RPMI7951 (cell line): Measurements from ENCODE around the gene GLB1L3. TPM values are rescaled to one million over a fixed set of nuclear protein-coding genes. Genes with fewer than 3 reads are reported as not detected.
"Not testable (repeated sequence)": the region's sequence is repeated elsewhere in the genome, so short reads cannot be mapped to it uniquely, and the experiment has no call there.

ENCODE experiments used
- DNase-seq: peaks from one replicate; pipeline ENCODE4 v3.0.0-alpha.2; 2012; ENCODE audit warnings: low read depth
- total RNA-seq: library from RNA; depleted of rRNA; stranded (reverse); fragments of >200 nt; shearing (Covaris generic); gene quantifications from 2 replicates; pipeline ENCODE4 v1.2.3, GENCODE V29; 2014

Gene GLB1L3
- total RNA-seq, 1 experiment from 2014 or later = not detected

DNA sequence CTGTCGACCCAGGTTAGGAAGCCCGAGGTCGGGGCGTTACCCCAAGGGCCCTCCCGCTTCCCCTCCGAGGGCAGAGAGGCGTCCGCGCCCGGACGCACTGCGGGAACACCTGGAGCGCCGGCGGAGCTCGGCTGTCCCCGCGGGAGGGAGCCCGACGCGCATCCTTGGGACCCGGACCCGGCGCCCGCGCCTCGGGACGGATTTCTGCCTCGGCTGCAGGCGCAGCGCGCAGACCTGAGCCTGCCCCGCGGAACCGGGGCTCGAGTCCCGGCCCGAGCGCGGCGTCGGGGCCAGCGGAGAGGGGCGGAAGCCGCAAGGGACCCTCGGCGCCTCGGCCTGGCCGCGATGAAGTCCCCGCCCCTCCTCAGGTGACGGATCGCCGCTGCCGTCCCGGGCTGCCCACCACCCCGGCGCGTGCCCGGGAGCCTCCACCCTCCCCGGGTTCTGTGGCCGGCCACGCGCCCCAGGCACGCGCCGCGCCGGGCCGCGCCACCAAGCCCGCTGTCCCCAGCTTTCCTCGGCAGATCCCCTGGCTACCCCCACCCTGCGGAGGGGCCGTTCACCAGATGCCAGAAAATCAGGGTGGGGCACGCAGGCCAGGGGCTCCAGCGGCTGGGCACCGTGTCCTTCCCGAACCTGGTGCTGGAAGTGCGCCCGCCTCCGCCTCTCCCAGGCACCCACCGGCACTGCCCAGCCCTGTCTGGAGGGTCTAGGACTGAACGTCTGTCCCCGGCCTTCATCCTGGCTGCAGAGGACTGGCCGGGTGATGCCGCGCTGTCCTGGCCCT lies 410 bp downstream of the GLB1L3 start:
- DNase-seq = no peak

DNA sequence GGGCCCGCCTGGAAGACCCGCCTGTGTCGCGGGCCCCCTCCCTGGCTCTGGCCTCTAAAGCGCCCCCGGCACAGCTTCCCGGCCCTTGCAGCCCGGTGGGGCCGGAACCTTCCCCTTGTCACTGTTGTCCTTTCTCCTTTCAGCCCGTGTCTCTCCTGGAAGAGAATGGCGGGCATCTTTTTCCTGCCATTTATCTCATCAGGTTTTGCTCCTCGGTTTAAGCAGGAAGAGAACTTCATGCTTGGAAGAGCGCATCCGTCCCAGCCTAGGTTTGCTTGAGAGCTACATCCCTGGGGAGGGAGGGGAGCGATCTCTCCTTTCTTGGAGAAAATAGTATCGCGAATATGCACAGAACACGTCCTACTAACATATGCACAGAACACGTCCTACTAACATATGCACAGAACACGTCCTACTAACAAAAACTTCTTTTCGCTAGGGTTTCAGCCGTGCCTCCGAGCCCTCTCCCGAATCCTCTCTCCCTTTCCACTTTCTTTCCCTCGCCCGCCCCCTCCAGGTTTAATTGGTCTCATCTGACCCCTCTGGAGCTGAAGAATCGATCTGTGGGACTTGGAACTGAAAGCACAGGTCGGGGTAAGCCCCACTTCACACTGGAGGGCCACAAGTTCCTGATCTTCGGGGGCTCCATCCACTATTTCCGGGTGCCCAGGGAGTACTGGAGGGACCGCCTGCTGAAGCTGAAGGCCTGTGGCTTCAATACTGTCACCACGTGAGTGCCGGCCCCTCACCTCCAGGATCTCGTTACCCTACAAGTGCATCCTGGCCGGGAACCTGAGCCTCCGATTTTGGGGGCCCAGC lies 1.2 kb downstream of the GLB1L3 start:
- no peak for DNase-seq

DNA sequence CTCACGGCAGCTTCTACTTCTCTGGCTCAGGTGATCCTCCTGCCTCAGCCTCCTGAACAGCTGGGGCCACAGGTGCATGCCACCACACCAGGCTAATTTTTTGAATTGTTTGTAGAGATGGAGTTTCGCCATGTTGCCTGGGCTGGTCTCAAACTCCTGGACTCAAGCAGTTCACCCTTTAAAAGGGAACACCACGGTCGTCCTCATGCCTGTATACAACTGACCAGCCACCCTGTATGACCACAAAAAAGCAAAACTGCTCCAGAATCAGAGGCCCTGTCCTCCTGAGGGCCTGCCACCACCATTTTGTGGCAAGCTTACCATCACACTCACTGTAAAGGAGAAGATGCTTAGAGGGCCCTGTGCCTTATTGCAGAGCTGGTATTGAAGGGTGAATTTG lies 2.2 kb downstream of the GLB1L3 start:
- DNase-seq = no peak

DNA sequence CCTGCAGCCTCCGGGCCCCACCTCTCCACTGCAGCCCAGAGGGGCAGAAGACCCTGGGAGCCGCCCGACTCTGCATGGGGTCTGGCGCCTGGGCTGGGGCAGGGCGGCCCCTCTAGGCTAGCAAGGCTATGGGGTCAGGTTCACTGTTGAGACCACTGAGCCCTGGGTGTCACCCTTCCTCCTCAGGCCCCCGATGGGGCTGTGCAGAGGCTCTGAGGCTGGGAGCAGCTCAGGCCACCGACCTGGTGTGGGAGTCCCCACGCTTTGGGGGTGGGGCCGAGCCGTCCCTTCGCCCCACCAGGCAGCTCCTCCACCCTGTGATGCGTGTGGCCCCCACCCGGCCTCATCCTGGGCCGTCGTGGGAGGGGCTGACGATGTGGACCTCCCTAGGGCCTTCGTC lies 5.5 kb downstream of the GLB1L3 start:
- not testable (repeated sequence) for DNase-seq

DNA sequence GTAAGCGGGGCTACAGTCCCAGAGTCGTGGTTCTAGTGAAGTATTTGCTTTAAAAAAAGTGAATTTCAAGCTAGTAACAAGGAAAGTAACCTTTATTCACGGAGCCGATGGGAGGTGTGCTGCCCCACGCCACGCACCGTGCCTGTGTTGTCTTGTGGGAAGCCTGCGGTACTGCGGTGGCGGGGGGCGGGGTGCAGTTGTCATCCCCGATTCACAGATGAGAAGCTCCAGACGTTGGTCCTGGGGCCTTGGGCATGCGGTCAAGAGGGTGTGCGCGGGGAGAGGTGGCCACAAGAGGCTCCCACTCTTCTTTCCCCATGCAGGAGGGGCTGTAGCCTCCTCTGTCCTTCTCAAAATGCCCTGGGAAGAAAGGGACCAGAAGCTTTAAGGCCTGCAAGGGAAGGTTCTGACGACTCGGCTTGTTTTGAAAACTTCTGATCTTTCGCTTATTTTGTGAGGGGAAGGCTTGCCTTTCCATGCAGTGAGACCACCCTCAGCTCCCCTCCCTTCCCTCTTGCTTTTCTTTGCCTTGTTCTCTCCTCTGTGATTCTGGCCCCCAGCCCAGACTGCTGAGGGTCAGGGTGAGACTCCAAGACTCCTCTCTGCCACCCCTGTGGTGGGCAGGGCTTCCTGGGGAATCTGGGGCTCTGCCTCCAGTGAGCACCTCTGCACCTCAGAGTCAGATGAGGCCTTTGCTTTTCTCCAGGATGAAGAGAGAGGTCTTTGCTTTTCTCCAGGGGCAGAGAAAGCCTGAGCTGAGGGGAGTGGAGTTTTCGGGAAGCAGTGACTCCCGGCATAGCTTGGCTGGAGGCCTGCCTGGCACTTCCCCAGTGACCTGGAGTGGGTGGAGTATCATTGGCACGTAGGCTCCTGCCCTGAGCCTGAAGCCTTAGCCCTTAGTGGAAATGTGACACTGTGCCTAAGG lies 6.2 kb downstream of the GLB1L3 start:
- DNase-seq = no peak

DNA sequence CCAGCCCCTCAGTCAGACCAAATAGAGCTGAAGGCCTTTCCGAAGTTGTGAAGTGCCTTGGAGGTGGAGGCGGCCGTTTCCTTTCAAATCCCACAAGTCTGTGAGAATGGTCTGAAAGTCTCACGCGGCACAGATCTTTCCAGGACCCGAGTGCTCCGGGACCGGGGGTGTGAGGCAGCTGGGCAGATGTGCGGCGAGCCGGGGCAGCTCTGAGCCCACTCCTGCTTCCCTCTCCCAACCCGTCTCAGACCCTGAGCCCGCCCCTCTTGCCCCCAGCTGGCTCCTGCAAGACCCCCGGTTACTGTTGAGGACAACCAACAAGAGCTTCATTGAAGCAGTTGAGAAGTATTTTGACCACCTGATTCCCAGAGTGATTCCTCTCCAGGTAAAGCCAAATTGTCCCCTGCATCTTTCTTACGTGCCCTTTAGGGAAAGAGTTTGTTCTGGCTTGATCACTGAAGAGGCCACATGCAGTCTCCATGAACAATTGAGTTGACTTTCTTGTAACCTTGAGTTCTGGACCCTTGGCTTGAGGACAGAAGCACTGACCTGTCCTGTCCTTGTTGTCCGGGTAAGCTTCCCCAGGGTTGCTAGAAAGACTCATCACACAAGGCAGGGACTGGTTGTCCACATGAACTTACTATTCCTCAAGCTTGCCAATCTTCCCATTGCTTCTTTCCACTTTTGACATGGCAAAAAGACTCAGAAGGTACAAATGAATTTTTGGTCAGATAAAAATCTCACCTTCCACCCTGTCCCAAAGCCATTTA lies 7.5 kb downstream of the GLB1L3 start:
- DNase-seq = no peak

DNA sequence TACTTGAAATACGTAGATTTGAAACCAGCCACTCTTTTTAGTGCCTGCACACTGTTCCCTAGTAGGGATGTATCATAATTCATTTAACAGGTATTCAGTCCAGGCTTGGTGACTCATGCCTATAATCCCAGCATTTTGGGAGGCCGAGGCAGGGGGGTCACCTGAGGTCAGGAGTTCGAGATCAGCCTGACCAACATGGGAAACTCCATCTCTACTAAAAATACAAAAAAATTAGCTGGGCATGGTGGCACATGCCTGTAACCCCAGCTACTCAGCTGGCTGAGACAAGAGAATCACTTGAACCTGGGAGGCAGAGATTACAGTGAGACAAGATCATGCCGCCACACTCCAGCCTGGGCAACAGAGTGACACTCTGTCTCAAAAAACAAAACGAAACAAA lies 8.2 kb downstream of the GLB1L3 start:
- not testable (repeated sequence) for DNase-seq

DNA sequence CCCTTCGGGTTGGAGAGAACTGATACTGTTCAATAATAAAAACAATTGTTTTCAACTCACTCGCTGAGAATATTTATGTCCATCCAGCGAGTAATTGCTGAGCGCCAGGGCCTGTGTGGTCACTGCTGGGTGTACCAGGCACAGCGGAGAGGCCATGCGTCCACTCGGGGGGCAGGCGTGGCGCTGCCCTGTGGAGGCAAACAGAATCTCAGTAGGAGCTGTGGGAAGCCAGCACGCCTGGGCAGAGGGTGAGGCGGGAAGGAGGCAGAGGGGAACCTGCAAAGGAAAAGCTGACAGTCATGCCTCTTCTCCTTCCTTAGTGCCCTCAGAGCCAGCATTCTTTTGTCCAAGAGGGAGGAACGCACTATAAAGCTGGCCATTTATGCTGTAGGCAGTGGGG lies 11.4 kb downstream of the GLB1L3 start:
- no peak for DNase-seq

DNA sequence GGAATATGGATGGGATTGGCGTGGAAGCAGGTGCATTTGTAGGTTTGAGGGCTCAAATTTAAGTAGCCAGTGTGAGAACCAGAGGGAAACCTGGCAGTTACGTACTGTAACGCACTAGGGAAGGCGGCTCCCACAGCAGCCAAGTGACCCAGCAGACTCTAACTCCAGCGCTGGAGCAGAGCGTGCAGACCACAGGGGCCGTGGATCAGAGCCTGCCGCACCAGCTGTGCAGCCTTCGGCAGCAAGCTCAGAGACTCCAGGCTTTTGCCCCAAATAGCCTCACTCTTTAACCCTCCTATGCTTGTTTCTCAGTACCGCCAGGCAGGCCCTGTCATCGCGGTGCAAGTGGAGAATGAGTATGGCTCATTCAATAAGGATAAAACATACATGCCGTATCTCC lies 12.3 kb downstream of the GLB1L3 start:
- no peak for DNase-seq

DNA sequence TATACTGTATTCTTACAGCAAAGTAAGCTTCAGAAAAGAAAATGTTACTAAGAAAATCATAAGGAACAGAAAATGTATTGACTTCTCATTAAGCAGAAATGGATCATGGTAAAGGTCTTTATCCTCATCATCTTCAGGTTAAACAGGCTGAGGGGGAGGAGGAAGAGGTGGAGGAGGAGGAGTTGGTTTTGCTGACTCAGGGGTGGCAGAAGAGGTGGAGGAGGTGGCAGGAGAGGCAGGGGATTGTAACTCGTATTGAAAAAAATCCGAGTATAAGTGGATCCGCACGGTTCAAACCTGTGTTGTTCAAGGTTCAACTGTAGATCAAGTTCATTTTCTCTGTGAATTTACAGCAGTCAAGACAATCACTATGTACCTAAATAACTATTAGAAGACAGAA lies 13.0 kb downstream of the GLB1L3 start:
- DNase-seq = no peak

DNA sequence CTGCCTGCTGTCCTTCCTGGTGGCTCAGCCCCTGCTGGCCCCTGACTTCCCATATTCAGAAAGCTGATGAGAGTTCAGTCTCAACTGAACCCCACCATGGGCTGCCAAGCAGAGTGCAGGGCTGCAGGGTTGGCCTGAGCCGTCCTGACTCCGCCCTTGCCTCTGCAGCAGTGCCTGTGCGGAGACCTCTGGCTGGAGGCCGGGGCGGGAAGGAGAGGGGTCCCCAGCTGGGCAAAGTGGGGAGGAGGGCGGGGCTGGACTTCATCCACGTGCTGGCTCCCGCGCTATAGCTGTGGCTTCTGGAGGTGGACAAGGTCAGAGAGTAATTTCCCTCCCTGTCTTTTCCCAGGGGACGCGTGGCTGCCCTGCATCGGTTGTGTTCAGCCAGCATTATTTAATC lies 13.6 kb downstream of the GLB1L3 start:
- no peak for DNase-seq

DNA sequence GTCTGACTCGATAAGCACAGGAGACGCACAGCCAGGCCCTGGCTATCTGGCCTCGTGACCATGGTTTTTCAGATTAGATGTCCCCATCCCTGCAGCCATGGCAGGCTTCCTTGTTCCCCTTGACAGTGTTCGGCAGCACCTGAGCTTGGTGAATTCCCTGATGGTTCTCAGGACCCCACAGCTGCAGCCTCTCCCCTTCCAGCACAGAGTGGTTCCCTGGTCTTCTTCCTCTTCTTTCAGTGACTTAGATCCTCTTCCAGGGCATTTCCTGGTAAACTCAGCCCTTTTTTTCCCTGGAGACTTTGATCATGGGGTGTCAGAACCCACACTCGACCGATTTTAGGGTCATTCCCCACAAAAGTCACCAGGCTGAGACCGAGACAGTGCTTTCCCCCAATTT lies 14.5 kb downstream of the GLB1L3 start:
- no peak for DNase-seq

DNA sequence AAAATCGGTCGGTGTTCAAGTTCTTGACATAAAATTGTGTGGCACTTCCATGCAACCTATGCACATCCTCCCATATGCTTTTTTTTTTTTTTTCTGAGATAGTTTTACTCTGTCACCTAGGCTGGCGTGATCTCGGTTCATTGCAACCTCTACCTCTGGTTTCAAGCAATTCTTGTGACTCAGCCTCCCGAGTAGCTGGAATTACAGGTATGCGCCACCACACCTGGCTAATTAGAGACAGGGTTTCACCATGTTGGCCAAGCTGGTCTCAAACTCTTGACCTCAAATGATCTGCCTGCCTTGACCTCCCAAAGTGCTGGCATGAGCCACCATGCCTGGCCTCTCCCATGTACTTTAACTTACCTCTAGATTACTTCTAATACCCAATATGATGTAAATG lies 15.0 kb downstream of the GLB1L3 start:
- DNase-seq = no peak

DNA sequence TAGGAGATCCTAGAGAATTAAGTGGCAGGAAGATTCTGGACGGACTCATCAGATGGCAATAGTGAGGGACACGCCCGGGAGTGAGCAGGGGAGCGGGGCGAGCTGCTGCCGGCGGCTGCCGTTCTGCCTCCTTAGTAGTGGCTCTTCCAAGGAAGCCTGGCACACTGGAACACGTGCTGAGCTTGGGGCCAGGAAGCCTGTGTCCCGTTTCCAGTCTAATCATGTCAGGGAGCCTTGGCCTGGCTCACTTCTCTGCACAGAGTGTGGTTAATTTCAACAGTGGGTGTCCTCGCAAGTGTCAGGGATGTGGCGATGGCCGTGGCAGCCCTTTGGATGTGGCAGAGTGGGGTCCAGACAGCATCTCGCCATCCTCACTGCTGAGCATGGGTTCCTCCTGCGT lies 16.5 kb downstream of the GLB1L3 start:
- no peak for DNase-seq

DNA sequence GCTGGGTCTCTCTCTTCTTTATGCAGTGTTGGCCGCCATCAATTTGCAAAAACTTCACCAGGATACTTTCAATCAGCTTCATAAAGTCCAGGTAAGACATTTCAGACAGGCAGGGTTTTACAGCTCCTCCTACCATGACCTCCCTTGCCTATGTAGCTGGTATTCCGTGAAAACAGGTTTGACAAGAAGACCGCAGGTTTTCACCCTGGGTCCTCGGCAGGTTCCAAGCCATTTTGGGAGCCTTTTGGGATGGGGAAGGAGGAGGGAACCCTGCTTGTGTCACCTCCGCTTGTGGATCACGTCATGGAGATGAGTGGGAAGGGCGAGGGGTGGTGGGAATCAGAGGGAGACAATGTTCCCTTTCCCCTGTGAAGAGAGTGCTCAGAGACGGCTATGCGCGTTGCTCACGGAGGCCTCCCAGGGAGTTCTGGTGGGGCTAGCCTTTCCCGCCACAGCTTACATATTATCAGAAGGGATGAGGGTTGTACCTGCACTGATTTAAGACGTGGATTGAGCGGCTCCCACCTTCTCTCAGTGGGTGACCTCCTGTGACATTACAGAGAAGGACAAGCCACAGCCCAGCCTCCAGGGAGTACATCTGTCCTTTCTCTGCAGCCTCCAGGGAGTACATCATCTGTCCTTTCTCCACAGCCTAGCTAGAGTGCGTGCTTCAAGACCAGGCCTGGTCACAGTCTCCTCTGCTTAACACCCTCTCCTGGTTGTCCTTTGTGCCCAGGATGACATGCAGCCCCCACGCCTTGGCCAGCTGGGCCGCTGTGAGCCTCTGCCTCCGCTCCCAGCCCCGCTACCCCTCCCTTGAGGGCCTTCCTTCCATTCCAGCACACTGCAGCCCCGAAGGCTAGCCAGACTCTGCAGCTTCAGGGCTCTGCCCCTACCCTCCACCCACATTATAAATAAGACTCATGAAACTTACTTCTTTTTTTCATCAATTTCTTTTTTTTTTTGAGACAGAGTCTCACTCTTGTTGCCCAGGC lies 17.2 kb downstream of the GLB1L3 start:
- no peak for DNase-seq

DNA sequence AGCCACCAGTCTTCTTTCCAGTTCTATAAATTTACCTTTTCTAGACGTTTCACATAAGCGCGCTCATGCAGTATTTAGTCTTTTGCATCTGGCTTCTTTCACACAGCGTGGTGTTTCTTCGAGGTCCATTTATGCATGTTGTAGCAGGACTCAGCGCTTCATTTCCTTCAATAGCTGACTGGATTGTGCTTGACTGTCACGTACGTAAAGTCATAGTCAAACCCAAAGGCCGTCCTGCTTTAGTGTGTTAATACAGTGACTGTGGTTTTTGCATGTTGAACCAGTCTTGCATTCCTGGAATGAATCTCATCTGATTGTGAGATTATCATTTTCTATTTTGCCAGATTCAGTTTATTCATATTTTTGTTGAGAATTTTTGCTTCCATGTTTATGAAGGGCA lies 18.5 kb downstream of the GLB1L3 start:
- DNase-seq = no peak

DNA sequence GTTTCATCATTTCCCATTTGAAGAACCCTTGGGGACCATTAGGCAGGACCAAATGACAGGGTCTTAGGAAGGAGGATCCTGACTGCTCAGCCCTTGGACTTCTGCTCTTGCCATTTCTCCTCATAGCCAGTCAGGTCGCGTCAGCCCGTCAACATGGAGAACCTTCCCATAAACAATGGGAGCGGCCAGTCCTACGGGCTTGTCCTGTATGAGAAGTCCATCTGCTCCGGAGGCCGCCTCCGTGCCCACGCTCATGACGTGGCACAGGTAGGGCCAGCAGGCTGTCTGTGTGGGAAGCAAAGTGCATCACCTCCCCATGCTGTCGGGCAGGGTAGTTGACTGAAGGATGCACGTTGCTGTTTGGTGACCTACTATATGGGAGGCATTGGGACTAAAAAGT lies 36.0 kb downstream of the GLB1L3 start:
- no peak for DNase-seq

DNA sequence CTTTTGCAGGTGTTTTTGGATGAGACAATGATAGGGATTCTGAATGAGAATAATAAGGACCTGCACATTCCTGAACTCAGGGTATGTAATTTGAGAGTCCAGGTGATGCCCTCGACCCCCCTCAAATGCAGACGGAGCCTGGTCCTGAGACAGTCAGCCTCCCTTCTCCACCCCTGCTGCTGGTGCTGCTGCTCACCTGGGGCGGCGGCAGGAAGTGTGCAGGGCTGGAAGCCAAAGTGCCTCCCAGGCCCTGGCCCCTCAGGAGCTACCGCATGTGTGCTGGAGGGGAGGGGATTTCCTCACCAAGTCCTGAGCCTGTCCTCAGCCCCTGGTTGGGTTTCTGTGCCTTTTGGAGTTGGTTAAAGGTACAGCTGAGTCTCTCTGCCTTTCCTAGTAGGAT lies 36.6 kb downstream of the GLB1L3 start:
- no peak for DNase-seq

DNA sequence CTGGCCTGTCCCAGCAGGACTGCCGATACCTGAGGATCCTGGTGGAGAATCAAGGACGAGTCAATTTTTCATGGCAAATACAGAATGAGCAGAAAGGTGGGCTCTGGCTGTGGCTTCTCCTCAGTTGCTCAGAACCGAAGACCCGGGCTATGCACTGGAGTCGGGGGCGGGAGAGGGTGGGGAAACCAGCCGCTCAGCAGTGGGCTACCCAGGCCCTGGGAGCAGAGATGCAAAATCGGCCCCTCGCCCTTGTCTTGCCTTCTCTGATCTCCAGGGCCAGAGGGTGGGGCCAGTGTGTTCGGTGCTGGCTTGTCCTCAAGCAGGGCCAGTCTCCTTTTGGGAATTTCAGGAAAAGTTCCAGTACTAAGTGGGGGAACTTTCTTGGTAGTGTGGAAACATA lies 37.2 kb downstream of the GLB1L3 start:
- no peak for DNase-seq
